ENCODE measurements around the gene DCP1B. TPM values are rescaled to one million over a fixed set of nuclear protein-coding genes. Genes with fewer than 3 reads are reported as not detected.

Gene DCP1B
- total and polyA plus RNA-seq, 2 of the 4 experiments (the other 2 are of a cell fraction), result 13.3 to 19.7 TPM

GRCh38 chr12:1972856-1973317 lies 31.4 kb downstream of the DCP1B start:
- ATAC-seq (ENCODE audit: low read depth) (peak; percentile 88), DNase-seq (peak; percentile 63)
- H2AFZ ChIP-seq (replicated peaks; ENCODE audit: low read length, poor library complexity), result no peak overlapping the region
- H3K56ac ChIP-seq (ENCODE audit: extremely low read depth, insufficient read depth, low read length), result peak overlapping the region; percentile 45; the same call in 1 of the 2 replicates
- no peaks in the 10 kb centered on the region; the same call in 1 of the 2 replicates for H4K20me1 ChIP-seq (ENCODE audit: insufficient read depth, low read length)
- ChIA-PET CTCF (no interaction called here), POLR2A (ENCODE audit: unreplicated experiment) (no interaction called here)
- dilution Hi-C loops (cut with HindIII; ENCODE audit: low sequenced_read_pairs, unreplicated experiment), result no loop called here
- peak overlapping the region; percentile 2 to 70; a peak in 2 of 4 replicates for H4K8ac ChIP-seq (ENCODE audit: low read depth in 2 of 2, low read length in 2 of 2)
- H3K36me3 ChIP-seq (ENCODE audit: control insufficient read depth, insufficient read depth, low read length), result peaks cover 2% of the 10 kb centered on the region
- 4% methylated on average over 3 of the region's 9 CpGs; no CpG with 5 or more reads in 1 of the 2 experiments for WGBS, 2 experiments (ENCODE audit: extremely low coverage in 2 of 2, insufficient read length in 1 of 2)
- peak overlapping the region; percentile 47; the same call in 1 of the 2 replicates for H3K14ac ChIP-seq (replicated peaks; ENCODE audit: low read depth, low read length)
- H3K27me3 ChIP-seq (ENCODE audit: control insufficient read depth, insufficient read depth, low read length), result no peaks in the 10 kb centered on the region
- no peak overlapping the region; the same call in 1 of the 2 replicates for H3K4ac ChIP-seq (ENCODE audit: low read depth, low read length)
- BruUV-seq (replicated peaks), result no TSS peak
- H2BK20ac ChIP-seq (ENCODE audit: low read depth, low read length), result peak overlapping the region; percentile 27; the same call in 1 of the 2 replicates
- peaks cover 5 to 28% of the 10 kb centered on the region in 2 experiments; a peak in 3 of 4 replicates for H3K79me1 ChIP-seq (ENCODE audit: low read depth in 1 of 2, low read length in 2 of 2)
- no peak overlapping the region for H2AK5ac ChIP-seq (ENCODE audit: low read depth, low read length)
- H3K23ac ChIP-seq (ENCODE audit: low read depth, low read length), result peak overlapping the region; percentile 8
- H2BK120ac ChIP-seq (ENCODE audit: low read depth, low read length), result peak overlapping the region; percentile 4; the same call in 1 of the 2 replicates
- no peaks in the 10 kb centered on the region for H3K9me3 ChIP-seq (ENCODE audit: control insufficient read depth, insufficient read depth, low read length)
- no peak overlapping the region for H2AK9ac ChIP-seq (replicated peaks; ENCODE audit: low read depth, low read length, poor library complexity)
- in situ Hi-C loops (cut with MboI; ENCODE audit: low sequenced_read_pairs), result no loop called here
- H3K4me3 ChIP-seq (ENCODE audit: insufficient read depth, low read depth, low read length), result peak overlapping the region; percentile 18; the same call in 1 of the 2 replicates
- H2BK15ac ChIP-seq (ENCODE audit: low read depth, low read length), result 0 out of 3 replicates have a peak overlapping the region, but pooled peaks have one; percentile 16
- peak overlapping the region; percentile 33 for H3K27ac ChIP-seq (ENCODE audit: insufficient read depth, low read length)
- TF ChIP-seq MAZ (IDR thresholded peaks at IDR 0.05; ENCODE audit: borderline replicate concordance, low read depth, low read length), result no peak
- no peak for TF ChIP-seq ELK1 (IDR thresholded peaks at IDR 0.05; ENCODE audit: borderline replicate concordance, low read depth, low read length)
- no peak for TF ChIP-seq NFE2L2 (IDR thresholded peaks at IDR 0.05; ENCODE audit: low read depth, low read length)
- TF ChIP-seq FOS (IDR thresholded peaks at IDR 0.05; ENCODE audit: low read depth, low read length), result no peak
- TF ChIP-seq SMC3 (IDR thresholded peaks at IDR 0.05; ENCODE audit: low read depth, low read length), result no peak
- TF ChIP-seq USF2 (IDR thresholded peaks at IDR 0.05; ENCODE audit: low read depth, low read length), result no peak
- TF ChIP-seq BHLHE40 (IDR thresholded peaks at IDR 0.05; ENCODE audit: low read depth, low read length), result no peak
- no peak for TF ChIP-seq MAFK (IDR thresholded peaks at IDR 0.05; ENCODE audit: low read depth, low read length)
- no peak for TF ChIP-seq CHD1 (IDR thresholded peaks at IDR 0.05; ENCODE audit: low read depth, low read length)
- no peaks in the 10 kb centered on the region for H3K4me1 ChIP-seq (ENCODE audit: control insufficient read depth, insufficient read depth, low read length)
- intact Hi-C loops (cut with micrococcal nuclease), result no loop called here
- H4K5ac ChIP-seq (ENCODE audit: low read depth, low read length), result peak overlapping the region; percentile 14; the same call in 1 of the 2 replicates
- H3K9ac ChIP-seq (ENCODE audit: low read depth, low read length), result peak overlapping the region; percentile 35; the same call in 1 of the 2 replicates
- H3K18ac ChIP-seq (ENCODE audit: low read depth, low read length), result peak overlapping the region; percentile 36
- H2BK5ac ChIP-seq (ENCODE audit: low read depth, low read length, poor library complexity, severe bottlenecking), result peak overlapping the region; percentile 89
- H4K91ac ChIP-seq (ENCODE audit: insufficient read depth, low read depth, low read length), result peak overlapping the region; percentile 1; the same call in 1 of the 2 replicates
- H3K4me2 ChIP-seq (ENCODE audit: low read depth, low read length), result peak overlapping the region; percentile 79
- H3K9me1 ChIP-seq (ENCODE audit: insufficient read depth, low read length), result no peaks in the 10 kb centered on the region
